SK-N-SH (cell line): ENCODE results near the gene MASP1. TPM values are rescaled to one million over a fixed set of nuclear protein-coding genes. Genes with fewer than 3 reads are reported as not detected.

ENCODE experiments used
- CTCF ChIA-PET: fragments of 300-600, 350-600 bp; formaldehyde crosslinking; extraction: SDS; loops from one replicate; lab custom pipeline; 2021; lab: Yijun Ruan, JAX
- POLR2A ChIA-PET: fragments of 350-600 bp; sonication (Branson Sonifier 250); formaldehyde crosslinking; extraction: SDS; loops from one replicate; lab custom pipeline; 2020; ENCODE audit warnings: antibody characterized with exemption, inconsistent platforms; lab: Yijun Ruan, JAX
- DNase-seq: peaks from one replicate; pipeline ENCODE4 v3.0.0; 2012
- H2AFZ ChIP-seq: fragments of 200-600 bp; sonication (generic); 2 replicates; pipeline ENCODE4 v1.8.1; 2016; ENCODE audit warnings: antibody characterized with exemption, mild to moderate bottlenecking, low read depth
- H3F3A ChIP-seq: fragments of 200-600 bp; sonication (generic); replicated peaks from 2 replicates; pipeline ENCODE3; 2016; ENCODE audit warnings: antibody characterized with exemption, mild to moderate bottlenecking; ENCODE audit not compliant: insufficient read depth
- H3K27ac ChIP-seq, 2 experiments: fragments of 200-500 bp in 1 of 2; fragments of 200-600 bp in 1 of 2; sonication (Bioruptor generic) in 1 of 2; sonication (generic), shearing (Covaris generic) in 1 of 2; 2 replicates each; pipeline versions ENCODE4 v1.5.1 to v1.6.1; 2014 to 2016; ENCODE audit warnings: low read depth in 2 of 2, inconsistent platforms in 1 of 2, low read length in 1 of 2, mild to moderate bottlenecking in 1 of 2, mixed read lengths in 1 of 2
- H3K27me3 ChIP-seq: fragments of 200-600 bp; sonication (generic), shearing (Covaris generic); 2 replicates; pipeline ENCODE4 v1.6.1; 2016; ENCODE audit warnings: mixed run types; ENCODE audit not compliant: insufficient read depth
- H3K36me3 ChIP-seq, 2 experiments: fragments of 200-500 bp in 1 of 2; fragments of 200-600 bp in 1 of 2; sonication (Bioruptor generic) in 1 of 2; sonication (generic) in 1 of 2; replicated peaks in 1 of 2; 2 replicates each; pipeline versions ENCODE3 to v1.5.1; 2014 to 2016; ENCODE audit warnings: low read length in 1 of 2, mild to moderate bottlenecking in 1 of 2; ENCODE audit not compliant: insufficient read depth in 2 of 2, control insufficient read depth in 1 of 2
- H3K4me1 ChIP-seq, 2 experiments: fragments of 200-500 bp in 1 of 2; fragments of 200-600 bp in 1 of 2; sonication (Bioruptor generic) in 1 of 2; sonication (generic), shearing (Covaris generic) in 1 of 2; 2 replicates each; pipeline versions ENCODE4 v1.5.1 to v1.6.1; 2014 to 2016; ENCODE audit warnings: low read depth in 1 of 2, low read length in 1 of 2, mixed run types in 1 of 2; ENCODE audit not compliant: insufficient read depth in 2 of 2, control insufficient read depth in 1 of 2
- H3K4me2 ChIP-seq: fragments of 200-600 bp; sonication (generic), shearing (Covaris generic); 2 replicates; pipeline ENCODE4 v1.6.1; 2017; ENCODE audit warnings: mixed run types
- H3K4me3 ChIP-seq, 2 experiments: fragments of 200-500 bp in 1 of 2; fragments of 200-600 bp in 1 of 2; sonication (Bioruptor generic) in 1 of 2; sonication (generic), shearing (Covaris generic) in 1 of 2; 2 replicates each; pipeline versions ENCODE4 v1.5.1 to v1.8.1; 2014 to 2016; ENCODE audit warnings: low read depth in 2 of 2, inconsistent platforms in 1 of 2, low read length in 1 of 2, mild to moderate bottlenecking in 1 of 2, mixed read lengths in 1 of 2, moderate library complexity in 1 of 2
- H3K79me2 ChIP-seq: fragments of 200-600 bp; sonication (generic); 2 replicates; pipeline ENCODE4 v1.8.1; 2017; ENCODE audit warnings: mild to moderate bottlenecking; ENCODE audit not compliant: insufficient read depth
- H3K9ac ChIP-seq: fragments of 200-600 bp; sonication (generic); 2 replicates; pipeline ENCODE4 v1.6.1; 2017; ENCODE audit warnings: mixed run types
- H3K9me2 ChIP-seq: fragments of 200-600 bp; sonication (generic); 2 replicates; pipeline ENCODE4 v1.6.1; 2017; ENCODE audit warnings: mixed run types
- H3K9me3 ChIP-seq: fragments of 200-600 bp; sonication (generic); 2 replicates; pipeline ENCODE4 v1.6.1; 2017; ENCODE audit warnings: mixed run types, mild to moderate bottlenecking, moderate library complexity
- H4K20me1 ChIP-seq: fragments of 200-600 bp; sonication (generic); 2 replicates; pipeline ENCODE4 v1.6.1; 2017; ENCODE audit warnings: mild to moderate bottlenecking, mixed run types; ENCODE audit not compliant: insufficient read depth
- CHD2 ChIP-seq: fragments of 150-350 bp; IDR thresholded peaks from 2 replicates; pipeline ENCODE4 v1.6.1; 2018; ENCODE audit warnings: low read length; ENCODE audit not compliant: partially characterized antibody
- ELF1 ChIP-seq: IDR thresholded peaks from 2 replicates; pipeline ENCODE4 v1.4.0; 2012
- EP300 ChIP-seq, 2 experiments: IDR thresholded peaks; 2 replicates each; pipeline versions ENCODE4 v1.4.0 to v1.6.1; 2012; ENCODE audit warnings: borderline replicate concordance in 1 of 2, low read depth in 1 of 2, low read length in 1 of 2
- FOXJ3 ChIP-seq: sonication (generic); formaldehyde crosslinking; IDR thresholded peaks from 2 replicates; pipeline ENCODE4 v1.5.1; 2020; ENCODE audit warnings: mild to moderate bottlenecking, missing genetic modification reagents
- FOXM1 ChIP-seq: IDR thresholded peaks from 2 replicates; pipeline ENCODE4 v1.4.0; 2012; ENCODE audit warnings: low read depth, mild to moderate bottlenecking
- NFIC ChIP-seq: IDR thresholded peaks from 2 replicates; pipeline ENCODE4 v1.4.0; 2012; ENCODE audit warnings: borderline replicate concordance
- POLR2AphosphoS5 ChIP-seq: IDR thresholded peaks from 2 replicates; pipeline ENCODE4 v1.6.1; 2012; ENCODE audit warnings: low read depth, low read length
- REST ChIP-seq: IDR thresholded peaks from 2 replicates; pipeline ENCODE4 v1.6.1; 2012; ENCODE audit warnings: mild to moderate bottlenecking, low read depth, low read length, moderate library complexity
- SIN3A ChIP-seq: IDR thresholded peaks from 2 replicates; pipeline ENCODE4 v1.6.1; 2012; ENCODE audit warnings: low read depth, mild to moderate bottlenecking, low read length, moderate library complexity, borderline replicate concordance
- SMC3 ChIP-seq: IDR thresholded peaks from 2 replicates; pipeline ENCODE4 v1.6.1; 2012; ENCODE audit warnings: low read depth, low read length, improper control_type of control experiment
- TCF12 ChIP-seq: IDR thresholded peaks from 2 replicates; pipeline ENCODE4 v1.4.0; 2012
- TEAD4 ChIP-seq: IDR thresholded peaks from 2 replicates; pipeline ENCODE4 v1.4.0; 2012; ENCODE audit warnings: mild to moderate bottlenecking, borderline replicate concordance; ENCODE audit not compliant: insufficient read depth
- YY1 ChIP-seq: IDR thresholded peaks from 2 replicates; pipeline ENCODE4 v1.4.0; 2012; ENCODE audit warnings: low read depth, mild to moderate bottlenecking
- WGBS: methylation state at CpG from one replicate; pipeline ENCODE4 v1.1.6; 2017; ENCODE audit warnings: low lambda C conversion rate; 5-methylcytosine and 5-hydroxymethylcytosine counted together
- polyA plus RNA-seq, 3 experiments: library from polyadenylated mRNA; depleted of rRNA; stranded (reverse); fragments of >200 nt; gene quantifications; 2 replicates each; pipeline ENCODE4 v1.2.3, GENCODE V29; 2012
- TF ChIP-seq, protein P1 (sequence below): fragments of 150-350 bp; IDR thresholded peaks from 2 replicates; pipeline ENCODE4 v1.6.1; 2017; ENCODE audit warnings: antibody characterized with exemption, low read length, low read depth, borderline replicate concordance
- TF ChIP-seq, protein P2 (sequence below): fragments of 150-350 bp; IDR thresholded peaks from 2 replicates; pipeline ENCODE4 v1.6.1; 2016; ENCODE audit warnings: mild to moderate bottlenecking, low read depth, low read length
- TF ChIP-seq, protein P3 (sequence below): IDR thresholded peaks from 2 replicates; pipeline ENCODE4 v1.4.0; 2012; ENCODE audit warnings: low read depth

The MASP1 gene
- polyA plus RNA-seq, 1 of the 3 experiments (the other 2 are of a cell fraction), result not detected

DNA sequence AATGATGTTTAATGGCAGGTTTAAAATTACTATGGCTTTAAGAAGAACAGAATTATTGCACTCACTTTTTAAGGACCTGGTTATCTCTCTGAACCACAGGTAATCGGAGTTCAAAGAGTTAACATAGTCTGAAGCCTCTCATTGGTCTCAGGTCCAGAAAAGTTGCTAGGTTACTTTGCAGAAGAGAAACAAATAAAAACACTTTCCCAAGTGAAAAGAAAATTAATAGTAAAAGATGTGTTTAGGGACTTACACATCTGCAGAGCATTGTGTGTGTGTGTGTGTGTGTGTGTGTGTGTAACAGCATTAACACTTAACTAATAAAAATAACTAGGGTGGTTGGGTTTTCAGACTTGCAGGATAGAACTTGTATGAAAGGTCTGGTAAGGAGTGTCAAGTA is 1.0 kb downstream of the MASP1 start:
- Histone ChIP-seq H3K27ac (no peak overlapping the region), H3K4me1 (no peaks in the 10 kb centered on the region), H3K4me2 (no peak overlapping the region), H2AFZ (no peak overlapping the region), H3K4me3 (no peak overlapping the region), H3K36me3 (no peaks in the 10 kb centered on the region), H3K79me2 (no peaks in the 10 kb centered on the region), H3K9ac (no peak overlapping the region), H3F3A (no peaks in the 10 kb centered on the region), H3K9me2 (no peaks in the 10 kb centered on the region), H4K20me1 (no peaks in the 10 kb centered on the region), H3K9me3 (no peaks in the 10 kb centered on the region), H3K27me3 (peaks cover 21% of the 10 kb centered on the region; the same call in 1 of the 2 replicates)
- CTCF ChIA-PET, result no interaction called here
- no peak for DNase-seq
- TF ChIP-seq NFIC, result no peak
- no peak for TF ChIP-seq TEAD4
- no peak for TF ChIP-seq POLR2AphosphoS5
- TF ChIP-seq SIN3A, result no peak
- no peak for TF ChIP-seq SMC3
- TF ChIP-seq ELF1, result no peak
- TF ChIP-seq REST, result no peak
- no peak for TF ChIP-seq FOXJ3
- TF ChIP-seq EP300 (IDR thresholded peaks at IDR 0.05; ENCODE audit: borderline replicate concordance in 1 of 2, low read depth in 1 of 2, low read length in 1 of 2), result no peak
- TF ChIP-seq CHD2, result no peak
- TF ChIP-seq FOXM1, result no peak
- TF ChIP-seq, protein P1, sequence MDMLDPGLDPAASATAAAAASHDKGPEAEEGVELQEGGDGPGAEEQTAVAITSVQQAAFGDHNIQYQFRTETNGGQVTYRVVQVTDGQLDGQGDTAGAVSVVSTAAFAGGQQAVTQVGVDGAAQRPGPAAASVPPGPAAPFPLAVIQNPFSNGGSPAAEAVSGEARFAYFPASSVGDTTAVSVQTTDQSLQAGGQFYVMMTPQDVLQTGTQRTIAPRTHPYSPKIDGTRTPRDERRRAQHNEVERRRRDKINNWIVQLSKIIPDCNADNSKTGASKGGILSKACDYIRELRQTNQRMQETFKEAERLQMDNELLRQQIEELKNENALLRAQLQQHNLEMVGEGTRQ, result no peak
- TF ChIP-seq, protein P2, sequence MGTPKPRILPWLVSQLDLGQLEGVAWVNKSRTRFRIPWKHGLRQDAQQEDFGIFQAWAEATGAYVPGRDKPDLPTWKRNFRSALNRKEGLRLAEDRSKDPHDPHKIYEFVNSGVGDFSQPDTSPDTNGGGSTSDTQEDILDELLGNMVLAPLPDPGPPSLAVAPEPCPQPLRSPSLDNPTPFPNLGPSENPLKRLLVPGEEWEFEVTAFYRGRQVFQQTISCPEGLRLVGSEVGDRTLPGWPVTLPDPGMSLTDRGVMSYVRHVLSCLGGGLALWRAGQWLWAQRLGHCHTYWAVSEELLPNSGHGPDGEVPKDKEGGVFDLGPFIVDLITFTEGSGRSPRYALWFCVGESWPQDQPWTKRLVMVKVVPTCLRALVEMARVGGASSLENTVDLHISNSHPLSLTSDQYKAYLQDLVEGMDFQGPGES, result no peak
- TF ChIP-seq TCF12, result no peak
- TF ChIP-seq, protein P3, sequence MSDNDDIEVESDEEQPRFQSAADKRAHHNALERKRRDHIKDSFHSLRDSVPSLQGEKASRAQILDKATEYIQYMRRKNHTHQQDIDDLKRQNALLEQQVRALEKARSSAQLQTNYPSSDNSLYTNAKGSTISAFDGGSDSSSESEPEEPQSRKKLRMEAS, result no peak
- no peak for TF ChIP-seq YY1
- WGBS, result 3% methylated on average over 1 of the region's 1 CpG
- POLR2A ChIA-PET, result no interaction called here
